ENCODE results near the gene CCBE1.

CCBE1 gene

DNA sequence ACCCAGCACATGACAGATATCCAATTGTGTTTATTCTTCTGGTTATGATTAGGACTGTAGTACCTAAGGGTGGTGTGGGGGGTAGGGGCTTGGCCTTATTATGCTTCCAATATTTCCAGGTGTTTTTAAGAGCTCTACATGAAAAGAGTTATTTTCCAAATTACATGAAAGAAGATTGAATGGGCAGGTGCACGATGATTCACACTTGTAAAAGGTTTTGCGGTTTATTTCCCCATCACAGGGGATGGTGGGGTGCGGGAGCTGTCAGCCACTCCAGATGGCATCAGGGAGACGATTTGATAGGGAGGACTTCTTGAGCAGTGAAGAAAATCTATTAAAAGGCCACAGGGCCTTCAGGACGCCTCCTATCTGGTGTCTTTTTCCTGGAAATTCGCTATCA is 15.1 kb upstream of the CCBE1 start:
- TF ChIP-seq, protein P1, sequence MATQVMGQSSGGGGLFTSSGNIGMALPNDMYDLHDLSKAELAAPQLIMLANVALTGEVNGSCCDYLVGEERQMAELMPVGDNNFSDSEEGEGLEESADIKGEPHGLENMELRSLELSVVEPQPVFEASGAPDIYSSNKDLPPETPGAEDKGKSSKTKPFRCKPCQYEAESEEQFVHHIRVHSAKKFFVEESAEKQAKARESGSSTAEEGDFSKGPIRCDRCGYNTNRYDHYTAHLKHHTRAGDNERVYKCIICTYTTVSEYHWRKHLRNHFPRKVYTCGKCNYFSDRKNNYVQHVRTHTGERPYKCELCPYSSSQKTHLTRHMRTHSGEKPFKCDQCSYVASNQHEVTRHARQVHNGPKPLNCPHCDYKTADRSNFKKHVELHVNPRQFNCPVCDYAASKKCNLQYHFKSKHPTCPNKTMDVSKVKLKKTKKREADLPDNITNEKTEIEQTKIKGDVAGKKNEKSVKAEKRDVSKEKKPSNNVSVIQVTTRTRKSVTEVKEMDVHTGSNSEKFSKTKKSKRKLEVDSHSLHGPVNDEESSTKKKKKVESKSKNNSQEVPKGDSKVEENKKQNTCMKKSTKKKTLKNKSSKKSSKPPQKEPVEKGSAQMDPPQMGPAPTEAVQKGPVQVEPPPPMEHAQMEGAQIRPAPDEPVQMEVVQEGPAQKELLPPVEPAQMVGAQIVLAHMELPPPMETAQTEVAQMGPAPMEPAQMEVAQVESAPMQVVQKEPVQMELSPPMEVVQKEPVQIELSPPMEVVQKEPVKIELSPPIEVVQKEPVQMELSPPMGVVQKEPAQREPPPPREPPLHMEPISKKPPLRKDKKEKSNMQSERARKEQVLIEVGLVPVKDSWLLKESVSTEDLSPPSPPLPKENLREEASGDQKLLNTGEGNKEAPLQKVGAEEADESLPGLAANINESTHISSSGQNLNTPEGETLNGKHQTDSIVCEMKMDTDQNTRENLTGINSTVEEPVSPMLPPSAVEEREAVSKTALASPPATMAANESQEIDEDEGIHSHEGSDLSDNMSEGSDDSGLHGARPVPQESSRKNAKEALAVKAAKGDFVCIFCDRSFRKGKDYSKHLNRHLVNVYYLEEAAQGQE (IDR thresholded peaks at IDR 0.05; ENCODE audit: insufficient replicate concordance, low read depth) = no peak
- TF ChIP-seq POLR2AphosphoS5 (IDR thresholded peaks at IDR 0.05; ENCODE audit: low read depth) = no peak
- TF ChIP-seq, protein P2, sequence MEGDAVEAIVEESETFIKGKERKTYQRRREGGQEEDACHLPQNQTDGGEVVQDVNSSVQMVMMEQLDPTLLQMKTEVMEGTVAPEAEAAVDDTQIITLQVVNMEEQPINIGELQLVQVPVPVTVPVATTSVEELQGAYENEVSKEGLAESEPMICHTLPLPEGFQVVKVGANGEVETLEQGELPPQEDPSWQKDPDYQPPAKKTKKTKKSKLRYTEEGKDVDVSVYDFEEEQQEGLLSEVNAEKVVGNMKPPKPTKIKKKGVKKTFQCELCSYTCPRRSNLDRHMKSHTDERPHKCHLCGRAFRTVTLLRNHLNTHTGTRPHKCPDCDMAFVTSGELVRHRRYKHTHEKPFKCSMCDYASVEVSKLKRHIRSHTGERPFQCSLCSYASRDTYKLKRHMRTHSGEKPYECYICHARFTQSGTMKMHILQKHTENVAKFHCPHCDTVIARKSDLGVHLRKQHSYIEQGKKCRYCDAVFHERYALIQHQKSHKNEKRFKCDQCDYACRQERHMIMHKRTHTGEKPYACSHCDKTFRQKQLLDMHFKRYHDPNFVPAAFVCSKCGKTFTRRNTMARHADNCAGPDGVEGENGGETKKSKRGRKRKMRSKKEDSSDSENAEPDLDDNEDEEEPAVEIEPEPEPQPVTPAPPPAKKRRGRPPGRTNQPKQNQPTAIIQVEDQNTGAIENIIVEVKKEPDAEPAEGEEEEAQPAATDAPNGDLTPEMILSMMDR (IDR thresholded peaks at IDR 0.05; ENCODE audit: insufficient read depth, low read length) = no peak
- TF ChIP-seq SPI1 (IDR thresholded peaks at IDR 0.05; ENCODE audit: borderline replicate concordance, low read depth) = no peak
- no peak for TF ChIP-seq GABPA (IDR thresholded peaks at IDR 0.05; ENCODE audit: low read depth)
- no peak for DNase-seq (ENCODE audit: low read depth in 1 of 2, low spot score in 1 of 2)
- H3K27ac ChIP-seq (replicated peaks) = no peak overlapping the region
- H3K27me3 ChIP-seq (ENCODE audit: insufficient read depth, poor library complexity, severe bottlenecking) = no peaks in the 10 kb centered on the region
- no peak overlapping the region for H3K4me3 ChIP-seq (replicated peaks; ENCODE audit: insufficient read depth, low read length)

GRCh38 chr18:59708988-59709387 is 11.8 kb upstream of the CCBE1 start:
- no peak for DNase-seq (ENCODE audit: low read depth in 1 of 2, low spot score in 1 of 2)
- peaks cover 4% of the 10 kb centered on the region for H3K27me3 ChIP-seq (ENCODE audit: insufficient read depth, poor library complexity, severe bottlenecking)
- TF ChIP-seq, protein P2 (IDR thresholded peaks at IDR 0.05; ENCODE audit: insufficient read depth, low read length) = no peak
- TF ChIP-seq GABPA (IDR thresholded peaks at IDR 0.05; ENCODE audit: low read depth) (no peak), POLR2AphosphoS5 (IDR thresholded peaks at IDR 0.05; ENCODE audit: low read depth) (no peak)
- TF ChIP-seq, protein P1 (IDR thresholded peaks at IDR 0.05; ENCODE audit: insufficient replicate concordance, low read depth) = no peak
- no peak overlapping the region for H3K27ac ChIP-seq (replicated peaks)
- H3K4me3 ChIP-seq (replicated peaks; ENCODE audit: insufficient read depth, low read length) = no peak overlapping the region

GRCh38 chr18:59707306-59707705 is 10.1 kb upstream of the CCBE1 start:
- Histone ChIP-seq H3K27ac (replicated peaks) (no peak overlapping the region), H3K4me3 (replicated peaks; ENCODE audit: insufficient read depth, low read length) (no peak overlapping the region), H3K27me3 (ENCODE audit: insufficient read depth, poor library complexity, severe bottlenecking) (peaks cover 4% of the 10 kb centered on the region)
- no peak for DNase-seq (ENCODE audit: low read depth in 1 of 2, low spot score in 1 of 2)
- no peak for TF ChIP-seq GABPA (IDR thresholded peaks at IDR 0.05; ENCODE audit: low read depth)
- TF ChIP-seq POLR2AphosphoS5 (IDR thresholded peaks at IDR 0.05; ENCODE audit: low read depth) = no peak
- TF ChIP-seq SPI1 (IDR thresholded peaks at IDR 0.05; ENCODE audit: borderline replicate concordance, low read depth) = no peak
- TF ChIP-seq, protein P2 (IDR thresholded peaks at IDR 0.05; ENCODE audit: insufficient read depth, low read length) = no peak
- TF ChIP-seq, protein P1 (IDR thresholded peaks at IDR 0.05; ENCODE audit: insufficient replicate concordance, low read depth) = no peak

All from HL-60 (cell line).